HG02885 (cell line): ENCODE measurements around the gene CD93.

Experiments
- ATAC-seq: cut with Tn5 transposase; IDR thresholded peaks from one replicate; pipeline ENCODE4 v1.9.1; 2021; ENCODE audit warnings: mild to moderate bottlenecking; ENCODE audit not compliant: unreplicated experiment, poor library complexity

The CD93 gene

DNA sequence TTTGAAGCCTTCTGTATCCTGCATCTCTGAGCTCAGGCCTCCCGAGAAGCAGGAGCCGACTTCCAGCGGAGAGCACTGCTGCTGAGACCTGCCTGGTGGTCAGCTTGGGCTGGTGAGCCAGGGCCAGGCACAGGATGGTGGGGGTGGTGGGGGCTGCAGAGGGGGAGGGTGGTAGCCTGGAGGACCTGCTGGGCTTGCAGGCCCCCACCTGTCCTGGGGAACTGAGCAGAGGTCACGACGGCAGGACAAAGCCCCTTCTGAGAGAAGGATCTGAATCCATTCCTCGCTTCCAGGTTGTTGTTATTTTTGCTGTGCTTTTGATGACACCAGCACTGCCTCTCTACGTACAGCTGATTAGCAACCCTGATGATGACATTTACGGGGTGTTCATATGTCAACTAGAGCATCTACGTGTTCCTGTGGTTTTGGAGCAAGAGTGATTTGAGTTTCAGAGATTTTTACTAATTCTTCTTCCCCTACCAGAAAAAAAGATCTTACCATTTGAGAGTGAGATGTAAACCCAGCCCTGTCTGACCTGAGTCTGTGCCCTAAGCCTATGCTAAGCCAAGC lies 35.7 kb upstream of the CD93 start:
- no peak for ATAC-seq

DNA sequence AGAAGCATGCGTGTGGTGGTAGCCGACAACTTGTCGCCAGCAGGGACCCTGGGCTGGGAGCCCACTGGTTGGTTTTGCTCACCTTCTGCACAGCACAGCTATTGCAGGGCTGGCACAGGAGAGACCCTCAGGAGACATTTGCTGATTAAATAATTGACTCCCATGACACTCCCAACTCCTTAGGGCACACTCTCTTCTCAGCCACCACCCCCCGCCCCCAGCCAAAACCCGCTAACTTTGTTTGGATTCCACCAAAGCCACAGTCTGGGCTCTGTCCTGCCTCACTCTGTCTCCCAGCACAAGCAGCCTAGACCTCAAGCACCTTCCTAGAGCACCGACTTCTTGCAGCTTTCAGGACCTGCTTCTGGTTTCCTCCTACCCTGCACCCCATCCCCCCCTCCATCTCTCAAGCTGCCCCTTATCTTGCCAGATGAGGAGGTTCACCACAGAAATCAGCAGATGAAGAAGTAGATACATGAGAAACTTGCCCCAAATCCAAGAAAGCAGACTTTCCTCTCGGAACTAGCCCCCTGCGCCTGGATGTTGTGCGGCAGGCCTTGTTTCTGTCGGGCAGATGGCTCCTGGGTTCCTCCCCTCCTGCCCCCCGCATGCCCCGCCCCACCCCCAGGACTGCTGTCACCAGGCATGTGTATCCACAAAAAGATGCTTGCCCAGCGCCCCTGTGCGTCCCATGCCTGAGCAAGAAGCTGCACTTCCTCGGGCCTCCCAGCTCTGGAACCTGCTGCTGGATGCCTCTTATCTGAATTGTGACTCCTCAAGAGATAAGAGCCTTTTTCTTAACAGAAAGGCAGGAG lies 35.0 kb upstream of the CD93 start:
- ATAC-seq: no peak

DNA sequence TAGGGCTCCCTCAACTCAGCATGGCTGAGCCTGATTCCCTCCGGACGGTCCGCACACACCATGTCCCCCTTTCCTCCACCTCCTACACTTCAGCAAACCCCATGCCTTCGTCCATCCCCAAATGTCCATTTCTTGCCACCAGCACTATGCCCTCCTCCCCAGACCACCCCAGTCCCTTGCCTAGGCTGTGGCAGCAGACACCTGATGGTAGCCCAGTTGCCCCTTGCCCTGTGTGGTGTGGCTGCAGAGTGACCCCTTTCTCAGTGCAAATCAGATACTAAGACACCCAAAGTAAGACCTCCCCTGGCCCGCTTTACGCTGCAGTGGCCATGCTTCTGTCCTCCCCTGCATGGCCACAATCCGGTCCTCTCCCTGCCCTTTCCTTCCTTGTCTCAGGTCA lies 34.1 kb upstream of the CD93 start:
- no peak for ATAC-seq

DNA sequence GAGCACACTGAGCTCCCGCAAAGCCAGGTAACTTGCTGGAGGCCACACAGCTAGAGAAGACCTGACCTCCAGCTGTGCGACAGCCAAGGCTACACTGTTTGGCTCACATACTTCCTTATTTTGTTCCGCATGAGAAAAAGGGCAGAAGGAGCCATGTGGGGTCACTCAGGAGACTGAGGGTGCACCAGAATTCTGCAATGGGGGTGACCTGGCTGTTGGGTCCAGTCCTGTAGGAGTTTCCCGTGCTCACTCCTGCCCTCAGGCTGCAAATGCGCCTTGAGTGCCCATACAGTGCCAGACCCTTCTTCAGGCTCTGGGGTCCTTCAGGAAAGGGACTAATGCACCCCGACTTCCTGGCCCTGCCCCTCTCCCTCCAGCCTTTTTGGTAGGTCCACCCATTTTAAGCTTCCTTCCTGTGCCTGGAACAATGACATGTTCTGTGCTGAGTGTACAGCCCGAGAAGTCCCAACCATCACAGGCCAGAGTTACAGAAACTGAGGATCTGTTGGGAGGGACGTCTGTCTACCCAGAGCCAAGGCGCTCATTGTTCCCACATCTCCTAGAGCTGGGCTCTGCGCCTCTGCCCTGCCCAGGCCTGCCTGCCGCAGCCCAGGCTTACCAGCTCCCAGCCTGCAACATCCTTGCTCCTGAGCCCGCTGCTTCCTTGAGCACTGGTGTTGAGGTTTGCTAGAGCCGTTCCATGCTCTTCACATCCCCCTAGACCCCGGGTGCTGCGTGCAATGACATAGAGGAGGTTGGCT lies 33.5 kb upstream of the CD93 start:
- no peak for ATAC-seq

DNA sequence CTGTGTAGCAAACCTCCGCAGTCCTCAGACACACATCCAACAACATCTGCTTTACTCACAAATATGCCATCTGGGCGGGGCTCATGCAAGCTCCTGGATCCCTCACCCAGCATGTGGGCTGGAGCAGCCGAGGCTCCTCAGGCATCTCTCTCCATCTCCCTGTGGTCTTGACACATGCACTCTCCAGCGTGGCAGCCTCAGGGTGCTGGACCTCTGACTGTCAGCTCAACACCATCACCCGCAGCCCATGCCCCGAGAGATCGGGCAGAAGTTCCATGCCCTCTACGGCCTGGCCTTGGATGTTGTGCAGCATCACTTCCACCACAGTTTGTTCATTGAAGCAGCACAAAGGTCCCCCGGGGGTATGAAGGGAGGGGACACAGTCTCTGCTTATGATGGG lies 32.6 kb upstream of the CD93 start:
- ATAC-seq: no peak

DNA sequence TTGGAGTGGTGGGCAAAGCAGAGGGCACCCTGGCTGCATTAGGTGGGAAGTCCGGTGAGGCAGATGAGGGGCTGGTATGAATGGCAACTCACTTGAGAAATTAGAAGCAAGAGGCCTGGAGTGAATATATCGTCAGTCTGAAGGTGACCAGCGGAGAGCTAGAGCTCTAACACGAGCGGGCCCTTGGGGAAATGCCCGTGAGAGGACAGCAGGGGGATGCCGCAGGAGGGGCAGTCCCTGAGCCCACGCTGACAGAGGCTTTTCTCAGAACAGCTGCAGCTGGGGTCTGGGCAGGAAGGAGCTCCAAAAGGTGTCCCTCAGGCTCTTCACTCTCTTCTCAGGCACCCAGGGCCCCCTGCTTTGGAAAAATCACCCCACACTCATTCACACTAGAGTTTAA lies 32.0 kb upstream of the CD93 start:
- no peak for ATAC-seq

DNA sequence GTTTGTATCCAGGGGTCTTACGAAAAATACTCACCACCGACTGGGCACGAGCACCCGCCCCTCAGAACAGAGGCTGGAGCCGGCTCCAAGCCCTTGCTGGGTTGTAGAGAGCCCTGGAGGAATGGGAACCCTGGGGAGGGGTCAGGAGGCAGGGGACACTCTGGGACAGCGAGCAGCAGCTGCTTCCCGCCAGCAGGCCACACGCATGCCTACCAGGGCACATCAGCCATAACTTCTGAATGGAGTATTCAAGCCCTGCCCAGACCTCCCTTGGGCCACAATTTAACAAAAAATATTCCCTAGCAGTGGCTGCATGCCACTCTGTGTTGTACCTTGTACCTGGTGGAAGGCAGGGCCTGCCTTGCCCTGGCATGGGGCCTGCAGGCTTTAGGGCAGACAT lies 31.6 kb upstream of the CD93 start:
- ATAC-seq: no peak

DNA sequence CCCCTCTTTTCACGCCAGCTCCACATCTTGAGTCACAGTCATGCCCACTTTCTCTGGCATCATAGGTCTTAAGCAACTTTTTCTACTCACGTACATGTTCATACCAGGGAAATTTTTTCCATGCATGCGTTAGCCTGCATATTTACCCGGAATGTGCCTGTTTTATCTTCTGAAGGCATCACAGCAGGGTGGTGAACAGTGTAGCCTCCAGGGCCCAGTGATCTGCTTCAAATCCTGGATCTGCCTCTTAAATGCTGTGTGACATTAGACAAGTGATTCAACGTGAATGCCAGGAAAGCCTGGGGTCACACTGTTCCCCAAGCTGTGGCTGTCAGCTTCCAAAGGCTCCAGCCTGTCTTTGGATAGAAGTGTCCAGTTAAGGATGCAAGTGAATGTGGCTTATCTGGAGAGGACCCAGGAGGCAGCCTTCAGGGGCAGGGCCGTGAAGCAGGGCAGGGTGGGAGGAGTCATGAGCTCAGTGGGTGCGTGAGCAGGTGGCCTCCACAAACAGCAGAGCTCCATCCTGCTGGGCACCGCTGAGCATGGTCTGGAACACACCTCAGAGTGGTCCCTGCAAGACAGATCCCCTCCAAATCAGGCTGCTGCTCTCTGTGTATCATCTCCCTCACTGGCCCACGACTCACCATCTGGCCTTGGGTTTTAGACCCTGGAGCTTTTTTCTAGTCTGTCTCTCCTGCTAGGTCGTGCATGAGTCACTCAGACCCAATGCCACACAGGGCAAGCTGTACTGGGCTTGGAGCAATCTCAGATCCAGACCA lies 30.4 kb upstream of the CD93 start:
- no peak for ATAC-seq

DNA sequence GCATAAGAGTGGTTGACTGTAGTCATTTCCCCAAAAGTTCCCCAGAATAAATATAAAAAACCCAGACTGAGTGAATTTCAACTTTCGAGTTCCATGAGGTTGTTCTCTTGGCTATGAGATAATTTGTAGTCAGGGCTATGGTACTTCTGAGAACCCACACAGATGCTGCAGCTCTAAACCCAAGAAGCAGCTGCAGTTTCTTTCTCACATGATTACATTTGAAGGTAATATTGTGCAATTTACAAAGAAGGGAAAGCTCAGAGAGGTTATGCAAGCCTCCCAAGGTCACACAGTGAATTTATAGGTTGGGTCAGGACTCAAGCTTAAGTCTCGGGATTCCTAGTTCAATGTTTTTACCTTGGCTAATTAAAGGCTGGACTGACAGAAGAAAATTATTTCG lies 29.7 kb upstream of the CD93 start:
- peak; percentile 70 for ATAC-seq

DNA sequence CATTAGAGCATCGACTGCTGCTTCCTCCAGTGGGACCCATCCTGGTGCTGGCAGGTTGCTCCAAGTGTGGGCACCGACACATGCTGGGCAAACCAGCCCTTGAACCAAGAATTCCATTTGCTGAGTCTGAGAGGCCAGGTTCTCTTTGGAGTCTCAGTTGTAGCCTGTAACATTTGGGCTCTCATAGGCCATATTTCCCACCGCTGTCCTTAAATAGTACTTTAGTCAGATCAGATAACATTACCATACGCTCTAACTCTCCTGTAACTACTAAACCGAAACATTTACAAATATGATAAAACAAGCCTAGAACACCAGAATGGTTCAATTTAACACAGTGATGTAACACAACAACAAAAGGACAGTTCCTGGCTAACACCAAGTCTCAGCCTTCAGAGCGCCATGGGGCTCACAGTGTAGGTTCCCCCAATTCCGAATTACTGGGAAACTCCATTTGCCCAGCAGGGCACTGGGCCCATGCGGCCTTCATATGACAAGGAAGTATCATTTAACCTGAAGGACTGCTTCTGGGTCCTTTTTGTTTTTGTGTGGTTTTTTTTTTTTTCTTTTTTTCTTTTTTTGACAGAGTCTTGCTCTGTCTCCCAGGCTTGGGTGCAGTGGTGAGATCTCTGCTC lies 28.4 kb upstream of the CD93 start:
- ATAC-seq: no peak

DNA sequence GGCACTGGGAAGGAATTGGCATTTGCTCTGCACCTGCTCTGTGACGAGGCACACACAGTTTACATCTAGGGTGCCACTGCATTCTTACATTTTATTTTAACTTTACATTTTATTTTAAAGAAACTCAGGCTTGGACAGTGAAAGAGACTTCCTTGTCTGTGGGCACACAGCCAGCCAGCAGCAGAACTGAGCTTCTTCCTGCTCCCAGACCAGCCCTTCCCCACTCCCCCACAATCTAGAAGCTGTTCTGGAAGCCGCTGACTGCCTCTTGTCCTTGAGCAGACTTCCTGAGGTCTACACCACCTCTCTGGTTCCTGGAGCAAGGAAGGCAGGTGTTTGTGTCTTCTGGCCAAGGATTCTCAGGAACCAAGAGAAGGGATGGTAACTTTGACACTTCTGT lies 27.9 kb upstream of the CD93 start:
- no peak for ATAC-seq

DNA sequence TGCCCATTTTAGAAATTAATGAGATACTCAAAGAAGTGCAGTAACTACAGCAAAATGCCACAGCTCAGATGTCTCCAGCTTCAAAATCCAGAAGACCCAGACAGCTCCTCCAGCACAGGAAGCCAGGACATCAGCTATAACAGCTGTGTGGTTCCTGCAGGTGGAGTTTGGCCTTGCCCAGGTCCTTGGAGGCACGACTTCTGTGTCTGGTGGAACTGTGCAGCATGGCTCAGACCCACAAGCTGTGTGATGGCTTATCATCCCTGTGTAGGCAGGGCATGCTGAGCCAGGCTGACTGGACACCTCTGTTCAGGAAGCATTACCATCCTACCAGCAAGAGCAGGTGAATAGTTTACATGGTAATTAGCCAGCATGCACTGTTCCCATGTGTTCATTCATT lies 26.5 kb upstream of the CD93 start:
- ATAC-seq: no peak

DNA sequence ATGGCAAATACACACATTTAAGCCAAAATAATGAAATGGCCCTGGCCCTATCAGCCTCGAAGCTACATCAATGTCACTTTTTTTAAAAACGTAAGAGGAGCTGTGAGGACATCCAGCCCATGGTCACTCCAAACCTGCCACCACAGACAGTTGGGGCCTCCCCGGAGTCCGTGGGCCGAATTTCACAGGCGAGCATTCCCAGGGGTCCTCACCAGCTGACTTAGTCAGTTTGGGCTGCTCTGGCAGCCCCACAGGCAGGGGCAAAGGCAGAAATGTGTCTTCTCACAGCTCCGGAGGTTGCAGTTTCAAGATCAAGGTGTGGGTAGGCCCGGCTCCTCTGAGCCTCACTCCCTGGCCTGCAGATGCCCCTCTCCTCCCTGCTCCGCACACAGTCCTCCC lies 25.8 kb upstream of the CD93 start:
- no peak for ATAC-seq

DNA sequence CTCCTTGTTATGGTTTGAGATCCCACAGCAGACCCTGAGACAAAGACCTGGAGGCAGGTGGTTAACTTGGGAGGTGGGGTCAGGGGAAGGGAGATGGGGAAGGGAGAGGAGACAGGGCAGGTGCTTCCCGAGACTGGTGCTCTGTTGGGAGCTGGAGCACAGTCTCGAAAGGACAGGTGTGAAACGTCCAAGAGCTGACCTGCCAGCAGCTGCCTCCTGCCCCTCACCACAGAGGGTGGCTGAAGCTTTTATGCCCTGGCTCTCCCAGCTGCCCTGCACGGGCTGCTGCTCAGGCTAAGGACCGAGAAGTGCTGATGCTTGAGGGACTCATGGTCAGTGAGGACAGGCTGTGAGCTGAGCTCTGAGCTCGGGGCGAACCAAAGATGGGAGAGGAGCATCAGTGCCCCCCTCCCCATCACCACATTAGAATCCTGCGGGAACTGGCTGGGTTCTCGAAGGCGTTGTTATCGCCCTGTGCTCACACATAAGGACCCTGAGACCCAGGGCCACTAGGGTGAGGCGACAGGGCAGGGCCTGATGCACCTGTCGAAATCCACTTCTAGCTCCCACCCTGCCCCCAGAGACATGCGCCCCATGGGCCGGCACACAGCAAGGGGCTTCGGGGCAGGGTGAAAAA lies 25.3 kb upstream of the CD93 start:
- no peak for ATAC-seq

DNA sequence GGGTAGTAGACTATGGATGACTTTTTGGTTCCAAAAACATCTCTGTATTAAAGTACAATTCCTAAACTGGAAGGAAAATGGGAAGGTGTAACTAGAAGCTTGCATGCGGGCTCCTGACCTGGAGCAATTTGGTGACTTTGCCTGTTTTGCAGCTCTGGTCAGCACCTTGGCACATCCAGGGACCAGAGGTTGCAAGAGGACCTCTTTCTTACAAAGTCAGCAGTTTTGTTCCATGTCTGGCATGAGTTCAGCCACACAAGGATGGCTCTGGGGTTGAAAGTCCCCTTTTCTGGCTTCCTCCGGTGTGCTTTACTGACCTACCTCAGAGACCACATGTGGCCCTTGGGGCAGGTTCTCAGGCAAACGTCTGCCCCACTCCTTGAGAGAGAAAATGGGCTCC lies 22.7 kb upstream of the CD93 start:
- ATAC-seq: no peak

DNA sequence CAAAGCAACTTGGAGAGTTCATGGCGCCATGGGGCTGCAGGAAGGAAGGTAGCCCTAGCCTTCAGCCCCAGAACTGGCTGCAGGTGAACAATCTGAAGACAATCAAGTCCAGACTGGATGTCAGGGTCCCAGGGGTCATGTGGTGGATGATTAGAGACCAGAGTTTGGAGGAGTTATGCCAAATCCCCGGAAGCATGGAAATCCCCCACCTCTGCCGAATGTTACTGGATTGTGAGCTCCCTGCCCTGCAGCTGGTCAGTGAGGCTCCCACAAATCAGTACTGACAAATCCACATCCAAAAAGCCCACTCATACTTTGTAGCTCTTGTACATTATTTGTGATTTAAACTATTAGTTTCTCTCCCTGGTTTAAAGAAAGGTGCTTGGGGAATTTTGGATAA lies 21.3 kb upstream of the CD93 start:
- no peak for ATAC-seq

DNA sequence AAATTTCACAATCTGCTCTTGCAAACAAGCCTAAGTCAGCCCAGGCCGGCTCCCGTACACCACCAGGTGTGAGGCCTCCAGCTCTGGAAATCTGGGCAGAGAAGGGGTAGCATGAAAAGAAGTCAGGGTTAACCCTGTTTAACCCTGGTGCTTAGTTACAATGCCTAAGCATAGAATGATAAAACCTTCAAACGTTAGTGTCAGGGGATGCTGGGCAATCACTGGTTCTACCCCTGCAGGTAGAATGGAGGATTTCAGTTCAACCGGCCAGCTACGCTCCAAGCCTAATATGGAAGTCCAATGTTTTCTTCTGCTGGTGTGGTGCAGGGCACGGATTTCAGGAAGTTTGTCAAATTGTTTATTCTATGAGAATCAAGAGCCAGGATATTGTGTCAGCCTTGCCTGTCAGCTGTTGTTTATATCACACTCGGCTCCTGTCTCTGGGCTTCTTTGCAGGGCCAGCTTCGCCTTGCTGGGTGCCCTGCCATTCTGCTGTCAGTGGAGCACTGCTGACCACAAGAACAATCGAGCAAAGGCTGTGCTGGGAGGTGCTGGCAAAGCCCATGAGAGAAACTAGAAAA lies 20.2 kb upstream of the CD93 start:
- ATAC-seq: no peak

DNA sequence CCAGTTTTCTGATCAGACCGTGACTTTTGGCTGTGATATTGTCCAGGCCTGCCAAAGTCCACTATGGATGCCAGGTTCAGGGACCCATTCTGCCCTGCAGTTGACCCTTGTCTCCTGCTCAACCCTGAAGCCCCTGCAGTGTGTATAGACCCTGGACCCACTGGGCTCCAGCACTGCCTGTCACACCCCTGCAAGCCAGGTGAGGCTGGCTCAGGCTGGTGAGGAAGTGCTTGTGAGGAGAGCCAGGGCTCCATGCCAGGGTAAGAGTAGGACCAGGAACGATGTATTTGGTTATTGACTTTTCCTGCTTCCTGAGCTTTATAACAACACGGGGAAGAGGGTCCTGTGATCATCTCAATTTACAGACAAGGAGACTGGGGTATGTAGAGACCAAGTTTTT lies 19.1 kb upstream of the CD93 start:
- no peak for ATAC-seq

DNA sequence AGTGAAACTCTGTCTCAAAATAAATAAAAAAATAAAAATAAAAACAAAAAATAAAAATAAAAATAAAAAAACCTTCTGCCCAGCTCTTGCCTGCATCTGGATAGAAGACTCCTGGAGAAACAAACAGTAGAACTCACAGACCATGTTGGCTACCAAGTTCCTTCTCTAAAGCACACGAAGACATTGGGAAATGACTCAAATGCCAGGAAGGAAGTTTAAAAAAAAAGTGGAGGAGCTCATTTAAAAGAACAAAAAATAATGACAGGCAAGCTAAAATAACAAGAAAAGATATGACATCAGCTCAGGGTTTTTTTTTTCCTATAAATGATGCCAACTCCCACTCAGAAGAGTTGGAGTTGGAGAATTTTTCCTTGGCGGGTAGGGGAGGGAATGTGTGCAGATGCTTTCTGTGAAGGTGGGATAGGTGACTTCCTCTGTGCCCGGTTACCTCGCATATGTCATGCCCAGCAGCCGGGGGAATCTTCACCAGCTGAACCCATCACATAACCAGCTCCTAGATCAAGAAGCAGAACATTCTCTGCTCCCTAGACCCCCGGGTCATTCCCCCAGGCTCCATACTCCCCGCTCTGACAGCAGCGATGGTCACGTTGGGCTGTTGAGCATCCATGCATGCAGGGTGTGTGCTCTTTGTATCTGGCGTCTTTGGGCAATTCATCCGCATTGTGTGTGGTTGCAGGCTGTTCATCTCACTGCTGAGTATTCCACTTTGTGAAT lies 17.3 kb upstream of the CD93 start:
- no peak for ATAC-seq
